GM12891 (cell line): Measurements from ENCODE around the gene TSR2.

Experiments used
- PAX5 ChIP-seq: IDR thresholded peaks from 2 replicates; pipeline ENCODE4 v1.6.1; 2011; ENCODE audit warnings: low read length, moderate library complexity, mild to moderate bottlenecking; ENCODE audit not compliant: insufficient read depth, severe bottlenecking
- POLR2A ChIP-seq: IDR thresholded peaks from 2 replicates; pipeline ENCODE4 v1.6.1; 2011; ENCODE audit warnings: low read depth, low read length, control low read depth
- TAF1 ChIP-seq: IDR thresholded peaks from 2 replicates; pipeline ENCODE4 v1.6.1; 2011; ENCODE audit warnings: low read depth, low read length, control low read depth

GRCh38 chrX:54479136-54480111 is 39.2 kb downstream of the TSR2 start:
- TF ChIP-seq POLR2A, result no peak
- TF ChIP-seq TAF1, result no peak
- TF ChIP-seq PAX5, result no peak
